Renal cortical epithelial cell (primary cell): ENCODE measurements around the gene ARRDC5. TPM values are rescaled to one million over a fixed set of nuclear protein-coding genes. Genes with fewer than 3 reads are reported as not detected.
"Not testable (repeated sequence)": the region's sequence is repeated elsewhere in the genome, so short reads cannot be mapped to it uniquely, and the experiment has no call there.

Source experiments
- DNase-seq: peaks from one replicate; pipeline ENCODE4 v3.0.0-alpha.2; 2011; ENCODE audit warnings: low read depth
- total RNA-seq: library from RNA; depleted of rRNA; stranded (reverse); fragments of >200 nt; gene quantifications from 2 replicates; pipeline ENCODE4 v1.2.3, GENCODE V29; 2014

ARRDC5 gene
- total RNA-seq, result not detected in 2 replicates

- DNase-seq, result no peak
Measured at GRCh38 chr19:4902796-4903195, at the start of gene ARRDC5. TSS of gene ARRDC5 (minus strand) at chr19:4902896. CDS start at chr19:4902825, 71 bp downstream.

GRCh38 chr19:4951656-4952055 lies 49.0 kb upstream of the ARRDC5 start:
- DNase-seq, result no peak

GRCh38 chr19:4950650-4951049 lies 48.0 kb upstream of the ARRDC5 start:
- DNase-seq, result not testable (repeated sequence)

- not testable (repeated sequence) for DNase-seq
Measured at GRCh38 chr19:4941638-4942169, 39.0 kb upstream of the ARRDC5 start.

- DNase-seq, result no peak
Measured at GRCh38 chr19:4939466-4939865, 36.8 kb upstream of the ARRDC5 start.

GRCh38 chr19:4938461-4938860 lies 35.8 kb upstream of the ARRDC5 start:
- not testable (repeated sequence) for DNase-seq

GRCh38 chr19:4937060-4937459 lies 34.4 kb upstream of the ARRDC5 start:
- no peak for DNase-seq

GRCh38 chr19:4935444-4935843 lies 32.7 kb upstream of the ARRDC5 start:
- DNase-seq, result no peak

GRCh38 chr19:4933528-4933927 lies 30.8 kb upstream of the ARRDC5 start:
- no peak for DNase-seq

- DNase-seq, result no peak
Measured at GRCh38 chr19:4932711-4933110, 30.0 kb upstream of the ARRDC5 start.

- no peak for DNase-seq
Measured at GRCh38 chr19:4930664-4931063, 28.0 kb upstream of the ARRDC5 start.

GRCh38 chr19:4929186-4929585 lies 26.5 kb upstream of the ARRDC5 start:
- DNase-seq, result no peak

- no peak for DNase-seq
Measured at GRCh38 chr19:4923276-4923747, 20.6 kb upstream of the ARRDC5 start.

- no peak for DNase-seq
Measured at GRCh38 chr19:4922530-4923275, 20.0 kb upstream of the ARRDC5 start.

GRCh38 chr19:4916292-4917082 lies 13.8 kb upstream of the ARRDC5 start:
- no peak for DNase-seq

GRCh38 chr19:4914736-4915501 lies 12.2 kb upstream of the ARRDC5 start:
- DNase-seq, result peak; percentile 85

GRCh38 chr19:4913996-4914735 lies 11.5 kb upstream of the ARRDC5 start:
- DNase-seq, result no peak

- peak; percentile 99 for DNase-seq
Measured at GRCh38 chr19:4911786-4912672, 9.3 kb upstream of the ARRDC5 start.

GRCh38 chr19:4911314-4911713 lies 8.6 kb upstream of the ARRDC5 start:
- DNase-seq, result no peak
